H1 (cell line): ENCODE results near the gene TNFAIP8. TPM values are rescaled to one million over a fixed set of nuclear protein-coding genes. Genes with fewer than 3 reads are reported as not detected.

ENCODE experiments used
- CTCF ChIA-PET: fragments of 300-600 bp; sonication (Branson Sonifier 250); formaldehyde crosslinking; loops from one replicate; lab custom pipeline; 2021; ENCODE audit not compliant: partially characterized antibody; lab: Charles Lee
- POLR2A ChIA-PET: fragments of 300-600 bp; sonication (Branson Sonifier 250); formaldehyde crosslinking; loops from one replicate; lab custom pipeline; 2021; ENCODE audit warnings: inconsistent platforms; ENCODE audit not compliant: partially characterized antibody; lab: Charles Lee
- DNase-seq, 2 experiments: peaks; one replicate each; pipeline versions ENCODE4 v3.0.0 to v3.0.0-alpha.2; 2010 to 2022; ENCODE audit warnings: low spot score in 2 of 2, low read depth in 1 of 2, mixed read lengths in 1 of 2
- FAIRE-seq: peaks from 2 replicates; lab custom pipeline; 2011; peaks lifted over from hg19 to GRCh38; lab: Jason Lieb, UNC
- H2AFZ ChIP-seq: 2 replicates; pipeline ENCODE4 v1.8.1; 2012; ENCODE audit warnings: low read length, inconsistent platforms
- H2AK5ac ChIP-seq: 2 replicates; pipeline ENCODE4 v1.6.1; 2013; ENCODE audit warnings: low read depth, low read length
- H2BK120ac ChIP-seq: replicated peaks from 2 replicates; pipeline ENCODE3; 2013; ENCODE audit warnings: low read depth, low read length, inconsistent platforms
- H2BK12ac ChIP-seq: 2 replicates; pipeline ENCODE4 v1.6.1; 2013; ENCODE audit warnings: low read depth, low read length
- H2BK15ac ChIP-seq: 2 replicates; pipeline ENCODE4 v1.6.1; 2013; ENCODE audit warnings: low read length
- H2BK20ac ChIP-seq: 2 replicates; pipeline ENCODE4 v1.6.1; 2013; ENCODE audit warnings: low read length
- H2BK5ac ChIP-seq: 2 replicates; pipeline ENCODE4 v1.6.1; 2013; ENCODE audit warnings: low read depth, low read length
- H3K14ac ChIP-seq: 2 replicates; pipeline ENCODE4 v1.6.1; 2013; ENCODE audit warnings: inconsistent platforms; ENCODE audit not compliant: insufficient read length
- H3K18ac ChIP-seq: 2 replicates; pipeline ENCODE4 v1.6.1; 2013; ENCODE audit warnings: low read length; ENCODE audit errors: extremely low read depth
- H3K23ac ChIP-seq: 2 replicates; pipeline ENCODE4 v1.6.1; 2013; ENCODE audit warnings: inconsistent platforms; ENCODE audit not compliant: insufficient read length
- H3K23me2 ChIP-seq: 2 replicates; pipeline ENCODE4 v1.6.1; 2013; ENCODE audit warnings: low read depth, low read length
- H3K27ac ChIP-seq: 2 replicates; pipeline ENCODE4 v1.6.1; 2011; ENCODE audit warnings: low read depth, low read length, inconsistent platforms
- H3K27me3 ChIP-seq, 4 experiments: replicated peaks in 1 of 4; 1 replicate in 1 of 4; 2 replicates in 3 of 4; pipeline versions ENCODE4 v1.6.1 to v1.8.1; 2011 to 2013; ENCODE audit warnings: low read length in 3 of 4, mild to moderate bottlenecking in 3 of 4, inconsistent platforms in 2 of 4, mixed read lengths in 2 of 4, moderate library complexity in 1 of 4; ENCODE audit not compliant: control insufficient read depth in 3 of 4, insufficient read depth in 3 of 4; ENCODE audit errors: extremely low read depth in 1 of 4
- H3K36me3 ChIP-seq, 4 experiments: 2 replicates each; pipeline versions ENCODE4 v1.6.1 to v1.8.1; 2011 to 2013; ENCODE audit warnings: mild to moderate bottlenecking in 4 of 4, low read length in 3 of 4, moderate library complexity in 2 of 4, control low read depth in 1 of 4, inconsistent platforms in 1 of 4; ENCODE audit not compliant: insufficient read depth in 4 of 4, control insufficient read depth in 2 of 4
- H3K4ac ChIP-seq: replicated peaks from 2 replicates; pipeline ENCODE3; 2013; ENCODE audit warnings: low read length, low read depth, mixed read lengths, inconsistent platforms; ENCODE audit not compliant: insufficient read length
- H3K4me1 ChIP-seq, 4 experiments: replicated peaks in 1 of 4; 1 replicate in 1 of 4; 2 replicates in 3 of 4; pipeline versions ENCODE4 v1.6.1 to v1.8.1; 2011 to 2013; ENCODE audit warnings: low read length in 3 of 4, inconsistent platforms in 2 of 4, mixed read lengths in 1 of 4; ENCODE audit not compliant: insufficient read depth in 4 of 4, control insufficient read depth in 3 of 4
- H3K4me2 ChIP-seq, 2 experiments: 2 replicates each; pipeline versions ENCODE4 v1.6.1 to v1.8.1; 2011 to 2013; ENCODE audit warnings: low read depth in 2 of 2, low read length in 2 of 2, control low read depth in 1 of 2, inconsistent platforms in 1 of 2, mild to moderate bottlenecking in 1 of 2; ENCODE audit not compliant: insufficient read depth in 1 of 2
- H3K4me3 ChIP-seq, 4 experiments: fragments of 200-600, 300-600 bp in 1 of 4; sonication (generic), shearing (Covaris generic), sonication (Bioruptor Twin) in 1 of 4; 2 replicates each; pipeline versions ENCODE4 v1.5.1 to v1.8.1; 2011 to 2016; ENCODE audit warnings: low read length in 4 of 4, low read depth in 3 of 4, control low read depth in 2 of 4, inconsistent platforms in 2 of 4, mild to moderate bottlenecking in 2 of 4, mixed read lengths in 1 of 4, moderate library complexity in 1 of 4; ENCODE audit not compliant: insufficient read depth in 2 of 4; ENCODE audit errors: extremely low read depth in 1 of 4
- H3K56ac ChIP-seq: replicated peaks from 2 replicates; pipeline ENCODE3; 2013; ENCODE audit warnings: low read depth, mild to moderate bottlenecking, mixed read lengths, low read length, inconsistent platforms; ENCODE audit not compliant: insufficient read length
- H3K79me1 ChIP-seq: 2 replicates; pipeline ENCODE4 v1.6.1; 2013; ENCODE audit warnings: low read depth, low read length, control low read depth
- H3K79me2 ChIP-seq, 2 experiments: 2 replicates each; pipeline versions ENCODE4 v1.6.1 to v1.8.1; 2012 to 2013; ENCODE audit warnings: low read length in 2 of 2, mild to moderate bottlenecking in 2 of 2, inconsistent platforms in 1 of 2; ENCODE audit not compliant: insufficient read depth in 2 of 2, control insufficient read depth in 1 of 2
- H3K9ac ChIP-seq, 4 experiments: replicated peaks in 1 of 4; 1 replicate in 1 of 4; 2 replicates in 3 of 4; pipeline versions ENCODE4 v1.6.1 to v1.8.1; 2011 to 2013; ENCODE audit warnings: low read depth in 3 of 4, low read length in 3 of 4, control low read depth in 2 of 4, mild to moderate bottlenecking in 2 of 4, moderate library complexity in 2 of 4, inconsistent platforms in 1 of 4; ENCODE audit errors: extremely low read depth in 1 of 4
- H3K9me3 ChIP-seq, 2 experiments: 2 replicates each; pipeline versions ENCODE4 v1.6.1 to v1.8.1; 2012 to 2013; ENCODE audit warnings: mild to moderate bottlenecking in 2 of 2, moderate library complexity in 2 of 2, control low read depth in 1 of 2, inconsistent platforms in 1 of 2, low read depth in 1 of 2, low read length in 1 of 2, mixed read lengths in 1 of 2; ENCODE audit not compliant: insufficient read depth in 2 of 2
- H4K20me1 ChIP-seq, 2 experiments: replicated peaks in 1 of 2; 2 replicates each; pipeline versions ENCODE3 to v1.8.1; 2011 to 2013; ENCODE audit warnings: inconsistent platforms in 2 of 2, low read length in 2 of 2, mild to moderate bottlenecking in 1 of 2; ENCODE audit not compliant: insufficient read depth in 2 of 2, control insufficient read depth in 1 of 2
- H4K5ac ChIP-seq: 2 replicates; pipeline ENCODE4 v1.6.1; 2013; ENCODE audit warnings: low read length, low read depth, mixed read lengths, inconsistent platforms; ENCODE audit not compliant: insufficient read length
- H4K8ac ChIP-seq: 2 replicates; pipeline ENCODE4 v1.8.0; 2013; ENCODE audit warnings: mild to moderate bottlenecking, moderate library complexity, low read length, inconsistent platforms; ENCODE audit not compliant: insufficient read depth; ENCODE audit errors: extremely low read depth
- H4K91ac ChIP-seq: replicated peaks from 2 replicates; pipeline ENCODE3; 2013; ENCODE audit warnings: low read length, mixed read lengths, inconsistent platforms; ENCODE audit not compliant: insufficient read length
- GABPA ChIP-seq: IDR thresholded peaks from 2 replicates; pipeline ENCODE4 v1.6.1; 2011; ENCODE audit warnings: mild to moderate bottlenecking, low read length, moderate library complexity, borderline replicate concordance; ENCODE audit not compliant: insufficient read depth
- JUN ChIP-seq: IDR thresholded peaks from 2 replicates; pipeline ENCODE4 v1.6.1; 2011; ENCODE audit warnings: low read depth, mild to moderate bottlenecking, improper control_type of control experiment, low read length
- TEAD4 ChIP-seq: IDR thresholded peaks from 2 replicates; pipeline ENCODE4 v1.6.1; 2012; ENCODE audit warnings: low read depth, low read length, inconsistent platforms, mixed read lengths
- WGBS, 2 experiments: shearing (Covaris generic) in 1 of 2; methylation state at CpG; one replicate each; pipeline versions ENCODE4 v1.1.6 to v1.1.7; 2013 to 2015; ENCODE audit warnings: low lambda C conversion rate in 2 of 2, mixed read lengths in 2 of 2, inconsistent platforms in 1 of 2, low coverage in 1 of 2, missing lambda C conversion rate in 1 of 2; ENCODE audit not compliant: insufficient replicate concordance in 2 of 2, insufficient coverage in 1 of 2, insufficient read length in 1 of 2; ENCODE audit errors: extremely low coverage in 1 of 2, missing lambda C conversion rate in 1 of 2; 5-methylcytosine and 5-hydroxymethylcytosine counted together
- polyA plus RNA-seq, 7 experiments: library from polyadenylated mRNA; depleted of rRNA in 3 of 7; stranded (reverse) in 5 of 7; unstranded in 2 of 7; fragments of >200 nt in 5 of 7; fragments of 200-250 nt in 2 of 7; gene quantifications; 1 replicate in 5 of 7; 2 replicates in 1 of 7; 4 replicates in 1 of 7; pipeline versions ENCODE4 v1.2.1 to v1.2.3, GENCODE V29; 2011 to 2013; ENCODE audit warnings: missing spikeins in 2 of 7, mixed read lengths in 2 of 7
- total RNA-seq: library from RNA; stranded (reverse); fragmentation: NEBNext Ultra II Directional; extraction: Animal tissue kit (Norgen Biotek cat#: 25700); gene quantifications from 2 replicates; pipeline ENCODE4 v1.2.1, GENCODE V29; 2021

The TNFAIP8 gene
- total and polyA plus RNA-seq, 2 of the 8 experiments (the other 6 are each of a cell fraction or from before 2014, with no cell fraction given): 12.4 to 19.3 TPM

DNA sequence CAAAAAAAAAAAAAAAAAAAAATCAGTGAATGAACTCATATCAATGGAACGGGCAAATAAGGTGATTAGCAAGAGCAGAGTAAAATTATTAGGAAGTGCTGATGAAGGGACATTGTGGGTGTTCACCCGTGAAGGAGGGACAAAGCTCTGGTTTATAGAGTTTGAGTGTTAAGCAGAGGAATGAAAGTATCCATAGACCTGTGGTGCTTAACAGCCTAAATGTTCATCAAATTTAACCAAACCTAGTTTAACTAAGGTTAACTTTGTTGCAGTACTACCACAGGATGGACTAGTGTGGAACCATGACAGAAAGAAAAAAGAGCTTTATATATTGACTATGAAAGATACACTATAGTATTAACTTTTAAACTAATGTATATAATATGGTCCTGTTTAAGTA, 44.1 kb upstream of the TNFAIP8 start:
- no peak overlapping the region for H4K5ac ChIP-seq
- DNase-seq: no peak
- no peak overlapping the region for H3K9ac ChIP-seq
- no peak overlapping the region for H2BK5ac ChIP-seq
- no peak overlapping the region for H2BK20ac ChIP-seq
- no peaks in the 10 kb centered on the region for H3K27me3 ChIP-seq
- H2BK120ac ChIP-seq: no peak overlapping the region
- H3K4me2 ChIP-seq: no peak overlapping the region
- H3K79me2 ChIP-seq: peaks cover 0 to 3% of the 10 kb centered on the region in 2 experiments; a peak in 1 of 4 replicates
- H4K8ac ChIP-seq: no peak overlapping the region
- H3K14ac ChIP-seq: no peak overlapping the region
- H4K91ac ChIP-seq: no peak overlapping the region
- no peak overlapping the region for H2AK5ac ChIP-seq
- no peaks in the 10 kb centered on the region for H3K79me1 ChIP-seq
- H2BK15ac ChIP-seq: no peak overlapping the region
- no peaks in the 10 kb centered on the region for H3K4me1 ChIP-seq
- no peak overlapping the region for H3K56ac ChIP-seq
- WGBS, 2 experiments: 94% methylated on average over 2 of the region's 2 CpGs; no CpG with 5 or more reads in 1 of the 2 experiments
- H3K9me3 ChIP-seq: no peaks in the 10 kb centered on the region
- H4K20me1 ChIP-seq: no peaks in the 10 kb centered on the region
- H3K36me3 ChIP-seq: no peaks in the 10 kb centered on the region
- no peak overlapping the region for H3K4me3 ChIP-seq
- CTCF ChIA-PET: interaction anchor here (0.5 to 2.4 kb wide), 6 partner anchors 23 to 176 kb away, joined by 3 to 7 read pairs (median 5); no protein-coding TSS in a partner anchor
- POLR2A ChIA-PET: interaction anchor here (0.7 kb wide), 1 partner anchor 29 kb away, joined by 4 read pairs; no protein-coding TSS in a partner anchor
- no peak overlapping the region for H3K27ac ChIP-seq
- H2BK12ac ChIP-seq: no peak overlapping the region
- no peak overlapping the region for H3K18ac ChIP-seq
- H3K4ac ChIP-seq: no peak overlapping the region
- H2AFZ ChIP-seq: no peak overlapping the region
- FAIRE-seq: no peak
- TF ChIP-seq TEAD4 (no peak), JUN (no peak), GABPA (no peak)
- H3K23ac ChIP-seq: no peak overlapping the region
- no peaks in the 10 kb centered on the region for H3K23me2 ChIP-seq
